K562 (cell line): ENCODE measurements around the gene EGR1. TPM values are rescaled to one million over a fixed set of nuclear protein-coding genes. Genes with fewer than 3 reads are reported as not detected.

Experiments
- ATAC-seq: fragments of 200-7000 bp; cut with Tn5 transposase; 3 replicates; pipeline ENCODE4 v1.9.1; 2020; ENCODE audit warnings: moderate library complexity
- BruUV-seq: library from RNA; stranded (reverse); fragments of 400-500 nt; replicated peaks from 2 replicates; lab custom pipeline; 2021; lab: Mats Ljungman, UMichigan
- CTCF ChIA-PET: fragments of 300-600 bp; formaldehyde crosslinking; extraction: SDS; loops from one replicate; lab custom pipeline; 2021; ENCODE audit warnings: low intra/inter-chr PET ratio; lab: Yijun Ruan, JAX
- POLR2A ChIA-PET: fragments of 300-600, 350-650 bp; sonication (Branson Sonifier 250); formaldehyde crosslinking; extraction: SDS; loops from one replicate; lab custom pipeline; 2021; ENCODE audit warnings: antibody characterized with exemption, inconsistent platforms; lab: Yijun Ruan, JAX
- DNase-seq, 4 experiments: peaks; one replicate each; pipeline versions ENCODE4 v3.0.0 to v3.0.0-alpha.2; 2011 to 2018; ENCODE audit warnings: low spot score in 3 of 4, mixed read lengths in 3 of 4; ENCODE audit errors: extremely low read depth in 1 of 4
- FAIRE-seq: peaks from 2 replicates; lab custom pipeline; 2011; peaks lifted over from hg19 to GRCh38; lab: Jason Lieb, UNC
- H2AFZ ChIP-seq: 2 replicates; pipeline ENCODE4 v1.6.0; 2011; ENCODE audit warnings: low read depth, low read length, control low read depth, inconsistent platforms
- H3K27ac ChIP-seq: fragments of 200-600 bp; 3 replicates; pipeline ENCODE4 v1.8.0; 2011; ENCODE audit warnings: low read depth, mild to moderate bottlenecking, control low read depth, inconsistent platforms, low read length, moderate library complexity, mixed read lengths; ENCODE audit errors: extremely low read depth
- H3K27me3 ChIP-seq, 2 experiments: fragments of 300-600 bp in 1 of 2; 2 replicates in 1 of 2; 3 replicates in 1 of 2; pipeline versions ENCODE4 v1.6.0 to v1.8.0; 2011; ENCODE audit warnings: inconsistent platforms in 2 of 2, low read length in 2 of 2, mild to moderate bottlenecking in 1 of 2, mixed read lengths in 1 of 2, moderate library complexity in 1 of 2; ENCODE audit not compliant: control insufficient read depth in 2 of 2, insufficient read depth in 2 of 2
- H3K36me3 ChIP-seq: fragments of 300-600 bp; 3 replicates; pipeline ENCODE4 v1.8.0; 2011; ENCODE audit warnings: mild to moderate bottlenecking, low read length, inconsistent platforms; ENCODE audit not compliant: control insufficient read depth, insufficient read depth
- H3K4me1 ChIP-seq, 2 experiments: fragments of 200-600 bp in 1 of 2; replicated peaks in 1 of 2; 2 replicates in 1 of 2; 3 replicates in 1 of 2; pipeline versions ENCODE4 v1.5.1 to v1.8.0; 2011; ENCODE audit warnings: inconsistent platforms in 2 of 2, low read length in 2 of 2, mild to moderate bottlenecking in 1 of 2, mixed read lengths in 1 of 2, moderate library complexity in 1 of 2; ENCODE audit not compliant: control insufficient read depth in 2 of 2, insufficient read depth in 2 of 2
- H3K4me2 ChIP-seq: 2 replicates; pipeline ENCODE4 v1.6.1; 2011; ENCODE audit warnings: low read length, control low read depth, inconsistent platforms, mixed read lengths; ENCODE audit not compliant: insufficient read depth
- H3K4me3 ChIP-seq: fragments of 200-600 bp; sonication (generic), shearing (Covaris generic); 2 replicates; pipeline ENCODE4 v1.5.1; 2016; ENCODE audit warnings: control low read depth, inconsistent platforms
- H3K79me2 ChIP-seq: fragments of 200-600 bp; 3 replicates; pipeline ENCODE4 v1.8.0; 2011; ENCODE audit warnings: low read length, inconsistent platforms; ENCODE audit not compliant: control insufficient read depth, insufficient read depth
- H3K9ac ChIP-seq, 2 experiments: 2 replicates each; pipeline versions ENCODE4 v1.6.0 to v1.6.1; 2011; ENCODE audit warnings: low read depth in 2 of 2, low read length in 2 of 2, control low read depth in 1 of 2, inconsistent platforms in 1 of 2, mild to moderate bottlenecking in 1 of 2, mixed read lengths in 1 of 2; ENCODE audit not compliant: insufficient read depth in 1 of 2
- H3K9me1 ChIP-seq: one replicate; pipeline ENCODE4 v1.6.0; 2011; ENCODE audit warnings: inconsistent platforms, mild to moderate bottlenecking, low read length, moderate library complexity; ENCODE audit not compliant: control insufficient read depth, insufficient read depth
- H3K9me3 ChIP-seq: replicated peaks from 2 replicates; pipeline ENCODE4 v1.5.1; 2011; ENCODE audit warnings: low read depth, low read length, inconsistent platforms; ENCODE audit not compliant: control insufficient read depth, insufficient read depth
- H4K20me1 ChIP-seq: replicated peaks from 2 replicates; pipeline ENCODE4 v1.6.1; 2011; ENCODE audit warnings: low read length, inconsistent platforms, mixed read lengths; ENCODE audit not compliant: control insufficient read depth, insufficient read depth
- BCLAF1 ChIP-seq, 2 experiments: fragments of 450-650 bp in 1 of 2; IDR thresholded peaks; 2 replicates each; pipeline ENCODE4 v1.6.1; 2011 to 2017; ENCODE audit warnings: low read depth in 2 of 2, antibody characterized with exemption in 1 of 2, borderline replicate concordance in 1 of 2, low read length in 1 of 2, mild to moderate bottlenecking in 1 of 2, mixed read lengths in 1 of 2; ENCODE audit not compliant: control insufficient read depth in 1 of 2
- CHD1 ChIP-seq: fragments of 200-600 bp; sonication (generic); IDR thresholded peaks from one replicate; pipeline ENCODE4 v1.6.1; 2012; ENCODE audit warnings: mild to moderate bottlenecking, moderate library complexity, low read length, inconsistent platforms
- POLR2A ChIP-seq: fragments of 450-650 bp; conservative IDR thresholded peaks from 2 replicates; pipeline ENCODE4 v1.6.1; 2016
- POLR2AphosphoS5 ChIP-seq: IDR thresholded peaks from 2 replicates; pipeline ENCODE4 v1.6.1; 2011; ENCODE audit warnings: mild to moderate bottlenecking, low read depth, low read length, moderate library complexity; ENCODE audit not compliant: control insufficient read depth, insufficient read depth
- POLR2B ChIP-seq: fragments of 450-650 bp; IDR thresholded peaks from 2 replicates; pipeline ENCODE4 v1.6.1; 2018; ENCODE audit warnings: low read depth; ENCODE audit not compliant: partially characterized antibody
- TCF7 ChIP-seq: sonication (generic); IDR thresholded peaks from 2 replicates; pipeline ENCODE4 v1.6.1; 2016; ENCODE audit warnings: antibody characterized with exemption, borderline replicate concordance
- WGBS: fragments of 100-300 bp; shearing (Covaris generic); methylation state at CpG from one replicate; pipeline ENCODE4 v1.1.6; 2016; ENCODE audit warnings: low coverage, mixed read lengths; ENCODE audit not compliant: insufficient coverage; ENCODE audit errors: missing lambda C conversion rate; 5-methylcytosine and 5-hydroxymethylcytosine counted together
- in situ Hi-C: fragments of 300-500 bp; cut with MboI; formaldehyde crosslinking; loops from 4 replicates; pipeline ENCODE4 v1.15.0; 2018; ENCODE audit warnings: inconsistent platforms, mixed read lengths
- intact Hi-C: fragments of 100-400 bp; cut with micrococcal nuclease; formaldehyde crosslinking; loops from 2 replicates; pipeline ENCODE4 v1.14.2; 2022
- polyA plus RNA-seq, 8 experiments: library from polyadenylated mRNA; depleted of rRNA in 4 of 8; stranded (reverse) in 5 of 8; unstranded in 3 of 8; fragments of >200 nt; fragmentation: Nextera tagmentation in 2 of 8; fragmentation: Illumina TruSeq in 1 of 8; extraction: Ambion mirVana in 2 of 8; extraction: Trizol in 1 of 8; gene quantifications; 2 replicates each; pipeline versions ENCODE4 v1.2.1 to v1.2.3, GENCODE V29; 2011 to 2014; ENCODE audit warnings: inconsistent platforms in 1 of 8, missing spikeins in 1 of 8
- total RNA-seq, 7 experiments: library from RNA; depleted of rRNA in 6 of 7; stranded (reverse); fragments of >200 nt in 6 of 7; fragmentation: Illumina TruSeq in 2 of 7; extraction: Trizol in 2 of 7; gene quantifications; 2 replicates each; pipeline versions ENCODE4 v1.2.1 to v1.2.3, GENCODE V29; 2011 to 2021; ENCODE audit warnings: low replicate concordance in 1 of 7
- TF ChIP-seq, protein P1 (sequence below): sonication (generic); formaldehyde crosslinking; IDR thresholded peaks from 2 replicates; pipeline ENCODE4 v1.5.0; 2020; ENCODE audit warnings: missing genetic modification reagents

The EGR1 gene
- total and polyA plus RNA-seq, 9 of the 15 experiments (the other 6 are each of a cell fraction or from before 2014, with no cell fraction given), result 1.3 to 132 (median 21.5) TPM

- FAIRE-seq (no peak), ATAC-seq (peak; percentile 2; the same call in 2 of the 3 replicates), DNase-seq (no peak)
- 0 out of 2 replicates have a peak, but pooled peaks have one; percentile 19 for TF ChIP-seq POLR2A
- TF ChIP-seq CHD1, result no peak
- Histone ChIP-seq H3K4me2 (no peak overlapping the region), H3K9ac (no peak overlapping the region), H3K4me1 (peaks cover 0 to 2% of the 10 kb centered on the region in 2 experiments; a peak in 1 of 5 replicates), H3K9me1 (no peaks in the 10 kb centered on the region), H2AFZ (no peak overlapping the region), H3K36me3 (peaks cover 38% of the 10 kb centered on the region), H3K27me3 (no peaks in the 10 kb centered on the region), H4K20me1 (no peaks in the 10 kb centered on the region; the same call in 1 of the 2 replicates), H3K4me3 (no peak overlapping the region), H3K9me3 (no peaks in the 10 kb centered on the region), H3K27ac (no peak overlapping the region; the same call in 2 of the 3 replicates), H3K79me2 (no peaks in the 10 kb centered on the region)
- WGBS, result 58% methylated on average over 4 of the region's 4 CpGs
- in situ Hi-C loops (loop anchor here (5.0 kb wide), 1 partner anchor 42 kb away; no protein-coding TSS in a partner anchor), intact Hi-C loops (loop anchor here (2.0 kb wide), 1 partner anchor 44 kb away; no protein-coding TSS in a partner anchor)
- CTCF ChIA-PET, result interaction anchor here (2.8 to 5.4 kb wide), 2 partner anchors 41 to 54 kb away, joined by 26 to 57 read pairs; partner anchors contain the start of gene EGR1
- POLR2A ChIA-PET, result interaction anchor here (0.6 to 5.2 kb wide), 18 partner anchors 9 to 325 kb away, joined by 3 to 46 read pairs (median 6); partner anchors contain the start of genes EGR1, ETF1 and KDM3B
- BruUV-seq, result no TSS peak
These were observed 39.5 kb downstream of the EGR1 start for GRCh38 chr5:138504799-138505198.

DNA sequence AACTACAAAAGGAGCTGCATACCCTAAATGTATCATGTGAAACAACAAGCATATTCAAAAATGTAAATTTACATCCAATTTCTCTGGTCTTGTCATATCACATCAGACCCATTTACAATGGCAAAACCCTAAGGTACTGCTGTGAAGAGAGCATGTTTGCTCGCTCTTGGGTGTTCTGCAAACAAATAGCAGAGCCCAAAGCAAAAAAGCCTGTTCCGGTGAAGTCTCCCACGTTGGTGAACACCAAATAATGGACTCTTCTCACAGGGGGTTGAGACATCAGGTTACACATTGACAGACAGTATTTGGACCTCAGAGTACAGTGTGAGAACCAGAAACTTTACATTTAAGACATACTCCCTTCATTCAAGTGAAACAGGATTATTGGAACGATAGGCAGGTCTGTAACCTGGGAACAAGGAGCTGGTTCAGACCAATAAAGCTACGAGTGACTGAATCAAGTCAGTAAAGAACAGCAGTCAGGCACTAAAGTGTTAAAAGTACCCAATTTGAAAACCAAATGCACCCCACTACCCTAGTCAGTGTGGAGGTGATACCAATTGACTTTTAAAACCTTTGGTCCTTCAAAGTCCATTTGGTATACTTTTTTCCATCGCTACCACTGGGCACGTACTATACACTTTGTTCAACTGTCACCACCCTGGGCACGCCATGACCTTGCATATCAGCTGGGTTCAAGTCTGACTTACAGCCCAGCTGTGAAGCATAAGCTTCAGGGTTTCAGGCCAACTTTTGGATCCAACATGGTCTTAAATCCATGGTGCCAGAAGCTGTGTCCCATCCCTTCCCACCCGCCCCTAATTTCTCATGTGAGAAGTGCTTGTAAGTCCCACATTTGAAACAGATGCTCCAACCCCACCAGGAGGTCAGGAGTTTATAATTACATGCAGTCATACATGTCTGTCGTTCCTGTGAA, 41.4 kb downstream of the EGR1 start:
- Histone ChIP-seq H3K9me3 (no peaks in the 10 kb centered on the region), H3K4me2 (no peak overlapping the region), H3K9me1 (no peaks in the 10 kb centered on the region), H3K36me3 (peaks cover 56% of the 10 kb centered on the region), H3K79me2 (no peaks in the 10 kb centered on the region), H3K27me3 (no peaks in the 10 kb centered on the region), H3K4me1 (peaks cover 0 to 2% of the 10 kb centered on the region in 2 experiments; a peak in 1 of 5 replicates), H3K4me3 (no peak overlapping the region), H2AFZ (no peak overlapping the region), H4K20me1 (no peaks in the 10 kb centered on the region; the same call in 1 of the 2 replicates), H3K9ac (no peak overlapping the region), H3K27ac (no peak overlapping the region)
- in situ Hi-C loops (no loop called here), intact Hi-C loops (no loop called here)
- CTCF ChIA-PET, result interaction anchor here (0.7 to 1.1 kb wide), 2 partner anchors 43 to 57 kb away, joined by 3 read pairs; no protein-coding TSS in a partner anchor
- POLR2A ChIA-PET, result interaction anchor here (0.7 to 5.2 kb wide), 2 partner anchors 23 to 42 kb away, joined by 4 to 46 read pairs; partner anchors contain the start of gene EGR1
- DNase-seq (no peak), ATAC-seq (no peak), FAIRE-seq (no peak)
- peak; percentile 49; the same call in 1 of the 2 replicates for TF ChIP-seq POLR2AphosphoS5
- peak; percentile 36 for TF ChIP-seq POLR2B
- TF ChIP-seq, protein P1, sequence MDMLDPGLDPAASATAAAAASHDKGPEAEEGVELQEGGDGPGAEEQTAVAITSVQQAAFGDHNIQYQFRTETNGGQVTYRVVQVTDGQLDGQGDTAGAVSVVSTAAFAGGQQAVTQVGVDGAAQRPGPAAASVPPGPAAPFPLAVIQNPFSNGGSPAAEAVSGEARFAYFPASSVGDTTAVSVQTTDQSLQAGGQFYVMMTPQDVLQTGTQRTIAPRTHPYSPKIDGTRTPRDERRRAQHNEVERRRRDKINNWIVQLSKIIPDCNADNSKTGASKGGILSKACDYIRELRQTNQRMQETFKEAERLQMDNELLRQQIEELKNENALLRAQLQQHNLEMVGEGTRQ (CRISPR knock-in tag), result no peak
- TF ChIP-seq TCF7, result no peak
- TF ChIP-seq BCLAF1 (IDR thresholded peaks at IDR 0.05; ENCODE audit: borderline replicate concordance in 1 of 2, control insufficient read depth in 1 of 2, low read depth in 2 of 2, low read length in 1 of 2), result no peak
- 78% methylated on average over 10 of the region's 10 CpGs for WGBS
- BruUV-seq, result TSS peak; percentile 2
